ENCODE data around the gene RNGTT. TPM values are rescaled to one million over a fixed set of nuclear protein-coding genes. Genes with fewer than 3 reads are reported as not detected.

The RNGTT gene
- total and polyA plus RNA-seq, 7 donors, result 3.9 to 8.8 (median 7.9) TPM

GRCh38 chr6:88815491-88815890 lies 147.9 kb downstream of the RNGTT start:
- no peaks in the 10 kb centered on the region for H3K9me3 ChIP-seq
- DNase-seq, result no peak
- TF ChIP-seq CTCF (IDR thresholded peaks at IDR 0.05), result no peak
- no peak overlapping the region for H3K4me3 ChIP-seq
- no peaks in the 10 kb centered on the region for H3K36me3 ChIP-seq (ENCODE audit: insufficient read depth in 1 of 2, low read depth in 1 of 2)
- peaks cover 4% of the 10 kb centered on the region for H3K4me1 ChIP-seq
- intact Hi-C loops (cut with DNase I), result no loop called here
- peak in 3 of 4 donors; percentile 22 to 52 (median 38) for ATAC-seq
- no peak overlapping the region for H3K27ac ChIP-seq
- WGBS, 3 donors, result 64 to 74% (median 67%) methylated on average over 5 of the region's 5 CpGs
- H3K27me3 ChIP-seq (ENCODE audit: insufficient read depth in 3 of 3, low read length in 2 of 3), result no peaks in the 10 kb centered on the region

GRCh38 chr6:88814909-88815308 lies 148.5 kb downstream of the RNGTT start:
- Histone ChIP-seq H3K27ac (no peak overlapping the region), H3K4me3 (no peak overlapping the region), H3K27me3 (ENCODE audit: insufficient read depth in 3 of 3, low read length in 2 of 3) (no peaks in the 10 kb centered on the region), H3K9me3 (no peaks in the 10 kb centered on the region), H3K36me3 (ENCODE audit: insufficient read depth in 1 of 2, low read depth in 1 of 2) (no peaks in the 10 kb centered on the region), H3K4me1 (peaks cover 4% of the 10 kb centered on the region)
- intact Hi-C loops (cut with DNase I), result no loop called here
- no peak for TF ChIP-seq CTCF (IDR thresholded peaks at IDR 0.05)
- DNase-seq (no peak), ATAC-seq (peak in 1 of 4 donors; percentile 44)
- 65 to 80% (median 76%) methylated on average over 1 of the region's 1 CpG for WGBS, 3 donors

- Histone ChIP-seq H3K9me3 (no peaks in the 10 kb centered on the region), H3K36me3 (ENCODE audit: insufficient read depth in 1 of 2, low read depth in 1 of 2) (no peaks in the 10 kb centered on the region), H3K4me3 (peak overlapping the region; percentile 1), H3K4me1 (peaks cover 4% of the 10 kb centered on the region), H3K27ac (peak overlapping the region; percentile 73), H3K27me3 (ENCODE audit: insufficient read depth in 3 of 3, low read length in 2 of 3) (no peaks in the 10 kb centered on the region)
- intact Hi-C loops (cut with DNase I), result no loop called here
- TF ChIP-seq CTCF (IDR thresholded peaks at IDR 0.05), result no peak
- 21 to 32% (median 31%) methylated on average over 5 of the region's 5 CpGs for whole genome bisulfite sequencing, 3 donors
- DNase-seq (no peak), ATAC-seq (peak; percentile 85 to 94 (median 92))
These were observed 150.4 kb downstream of the RNGTT start for GRCh38 chr6:88813045-88813444.

- WGBS, 3 donors, result 29 to 64% (median 33%) methylated on average over 1 of the region's 1 CpG
- no peak for TF ChIP-seq CTCF (IDR thresholded peaks at IDR 0.05)
- H3K27ac ChIP-seq, result no peak overlapping the region
- no peaks in the 10 kb centered on the region for H3K36me3 ChIP-seq (ENCODE audit: insufficient read depth in 1 of 2, low read depth in 1 of 2)
- no peaks in the 10 kb centered on the region for H3K27me3 ChIP-seq (ENCODE audit: insufficient read depth in 3 of 3, low read length in 2 of 3)
- ATAC-seq, result no peak
- DNase-seq, result no peak
- no peak overlapping the region for H3K4me3 ChIP-seq
- no peaks in the 10 kb centered on the region for H3K9me3 ChIP-seq
- intact Hi-C loops (cut with DNase I), result no loop called here
- H3K4me1 ChIP-seq, result peaks cover 4% of the 10 kb centered on the region
These were observed 152.7 kb downstream of the RNGTT start for GRCh38 chr6:88810701-88811100.

GRCh38 chr6:88810089-88810488 lies 153.3 kb downstream of the RNGTT start:
- peak in 2 of 4 donors; percentile 52 to 59 for ATAC-seq
- Histone ChIP-seq H3K4me3 (no peak overlapping the region), H3K9me3 (no peaks in the 10 kb centered on the region), H3K36me3 (ENCODE audit: insufficient read depth in 1 of 2, low read depth in 1 of 2) (no peaks in the 10 kb centered on the region), H3K27ac (no peak overlapping the region), H3K4me1 (peaks cover 4% of the 10 kb centered on the region), H3K27me3 (ENCODE audit: insufficient read depth in 3 of 3, low read length in 2 of 3) (no peaks in the 10 kb centered on the region)
- TF ChIP-seq CTCF (IDR thresholded peaks at IDR 0.05), result no peak
- intact Hi-C loops (cut with DNase I), result no loop called here
- 84 to 90% (median 84%) methylated on average over 5 of the region's 5 CpGs for WGBS, 3 donors
- no peak for DNase-seq
